GM06990 (cell line): Measurements from ENCODE around the gene KLF9.
A peak's percentile ranks its signal among the peaks of the same experiment; 100 is the strongest.

Experiments
- DNase-seq: peaks from one replicate; pipeline ENCODE4 v3.0.0-alpha.2; 2011; ENCODE audit not compliant: insufficient read length; ENCODE audit errors: extremely low read depth
- H3K27me3 ChIP-seq: replicated peaks from 2 replicates; pipeline ENCODE4 v1.6.0; 2011; ENCODE audit warnings: low read length; ENCODE audit not compliant: control insufficient read depth, insufficient read depth
- H3K36me3 ChIP-seq: 2 replicates; pipeline ENCODE4 v1.5.1; 2011; ENCODE audit warnings: low read length; ENCODE audit not compliant: control insufficient read depth, insufficient read depth
- H3K4me3 ChIP-seq: replicated peaks from 2 replicates; pipeline ENCODE4 v1.5.1; 2011; ENCODE audit warnings: low read depth, mild to moderate bottlenecking, control low read depth, low read length
- TF ChIP-seq, protein P1 (sequence below): IDR thresholded peaks from 2 replicates; pipeline ENCODE4 v1.5.1; 2011; ENCODE audit warnings: low read length, control low read depth, mild to moderate bottlenecking, inconsistent platforms; ENCODE audit not compliant: insufficient read depth, poor library complexity, severe bottlenecking

Gene KLF9

DNA sequence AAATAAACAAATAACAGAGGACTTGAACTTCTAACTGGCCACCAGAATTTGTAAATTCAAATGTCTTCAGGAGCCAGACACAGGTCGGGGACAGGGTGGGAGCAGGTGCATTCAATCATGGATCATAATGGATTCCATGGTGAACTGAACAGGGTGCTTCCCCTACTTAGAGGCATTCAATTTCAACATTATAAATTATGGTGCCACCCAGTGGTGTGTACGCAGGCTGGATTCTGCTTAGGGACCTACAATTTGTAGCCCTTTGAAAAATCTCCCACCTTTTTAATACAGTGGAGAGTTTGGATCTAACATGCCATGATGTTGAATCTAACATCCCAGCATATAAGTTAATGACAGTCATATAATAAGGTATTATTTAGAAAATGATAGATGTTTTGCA is 22.3 kb downstream of the KLF9 start:
- TF ChIP-seq, protein P1, sequence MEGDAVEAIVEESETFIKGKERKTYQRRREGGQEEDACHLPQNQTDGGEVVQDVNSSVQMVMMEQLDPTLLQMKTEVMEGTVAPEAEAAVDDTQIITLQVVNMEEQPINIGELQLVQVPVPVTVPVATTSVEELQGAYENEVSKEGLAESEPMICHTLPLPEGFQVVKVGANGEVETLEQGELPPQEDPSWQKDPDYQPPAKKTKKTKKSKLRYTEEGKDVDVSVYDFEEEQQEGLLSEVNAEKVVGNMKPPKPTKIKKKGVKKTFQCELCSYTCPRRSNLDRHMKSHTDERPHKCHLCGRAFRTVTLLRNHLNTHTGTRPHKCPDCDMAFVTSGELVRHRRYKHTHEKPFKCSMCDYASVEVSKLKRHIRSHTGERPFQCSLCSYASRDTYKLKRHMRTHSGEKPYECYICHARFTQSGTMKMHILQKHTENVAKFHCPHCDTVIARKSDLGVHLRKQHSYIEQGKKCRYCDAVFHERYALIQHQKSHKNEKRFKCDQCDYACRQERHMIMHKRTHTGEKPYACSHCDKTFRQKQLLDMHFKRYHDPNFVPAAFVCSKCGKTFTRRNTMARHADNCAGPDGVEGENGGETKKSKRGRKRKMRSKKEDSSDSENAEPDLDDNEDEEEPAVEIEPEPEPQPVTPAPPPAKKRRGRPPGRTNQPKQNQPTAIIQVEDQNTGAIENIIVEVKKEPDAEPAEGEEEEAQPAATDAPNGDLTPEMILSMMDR = peak; percentile 29
- H3K4me3 ChIP-seq = no peak overlapping the region
- DNase-seq = no peak

DNA sequence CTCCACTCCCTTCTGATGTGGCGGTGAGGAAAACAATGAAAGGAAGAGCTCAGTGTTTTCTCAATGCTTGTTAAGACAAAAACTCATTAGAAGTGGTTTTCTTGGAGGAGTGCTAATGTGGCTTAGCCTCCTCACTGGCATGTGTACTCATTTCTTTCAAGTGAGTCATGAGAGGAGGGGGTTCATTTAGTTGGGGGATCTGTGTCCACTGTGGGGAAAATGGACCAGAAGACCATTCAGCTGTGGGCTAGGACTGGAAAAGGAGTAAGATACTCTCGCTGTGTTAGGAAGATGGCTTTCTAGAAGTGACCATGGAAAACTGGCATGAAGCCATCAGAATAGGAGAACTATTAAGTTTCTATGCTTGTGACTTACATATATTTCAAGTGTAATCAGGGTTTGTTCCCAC is 23.5 kb downstream of the KLF9 start:
- no peak overlapping the region for H3K4me3 ChIP-seq
- no peaks in the 10 kb centered on the region for H3K27me3 ChIP-seq
- no peak for DNase-seq
- TF ChIP-seq, protein P1 = no peak
- H3K36me3 ChIP-seq = no peaks in the 10 kb centered on the region

More for the DNA sequence above, 22.3 kb downstream of the KLF9 start:
- H3K36me3 ChIP-seq = no peaks in the 10 kb centered on the region
- no peaks in the 10 kb centered on the region for H3K27me3 ChIP-seq

DNA sequence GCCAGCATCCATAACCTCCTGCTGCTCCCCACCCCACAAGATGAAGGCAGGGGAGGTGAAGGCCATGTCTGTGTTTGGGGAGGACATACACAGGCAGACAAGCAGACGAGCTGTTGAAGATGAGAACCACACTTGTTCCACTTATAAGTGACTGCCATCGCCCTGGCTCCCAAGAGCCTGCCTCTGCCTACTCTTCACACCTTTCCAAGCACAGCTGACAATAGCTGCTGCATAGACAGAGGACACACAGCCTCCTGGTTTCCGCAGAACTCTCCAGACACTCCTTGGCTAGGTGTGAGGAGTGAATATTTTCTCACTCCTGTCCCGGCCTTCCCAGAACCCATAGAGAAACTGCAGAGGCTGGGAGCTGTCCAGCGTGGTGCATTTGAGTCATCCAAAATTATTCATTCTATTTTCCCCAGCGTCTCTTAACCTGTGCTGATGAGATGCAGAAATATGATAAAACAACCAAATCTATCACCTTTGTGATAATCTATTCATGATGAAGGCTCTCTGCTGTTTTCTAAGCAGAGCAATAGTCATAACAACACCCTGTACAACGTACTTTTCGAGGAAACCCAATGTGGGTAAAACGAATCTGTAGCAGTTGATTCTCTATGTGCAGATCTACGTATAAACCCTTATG is 24.7 kb downstream of the KLF9 start:
- TF ChIP-seq, protein P1 = no peak
- Histone ChIP-seq H3K36me3 (no peaks in the 10 kb centered on the region), H3K27me3 (no peaks in the 10 kb centered on the region), H3K4me3 (no peak overlapping the region)
- no peak for DNase-seq

DNA sequence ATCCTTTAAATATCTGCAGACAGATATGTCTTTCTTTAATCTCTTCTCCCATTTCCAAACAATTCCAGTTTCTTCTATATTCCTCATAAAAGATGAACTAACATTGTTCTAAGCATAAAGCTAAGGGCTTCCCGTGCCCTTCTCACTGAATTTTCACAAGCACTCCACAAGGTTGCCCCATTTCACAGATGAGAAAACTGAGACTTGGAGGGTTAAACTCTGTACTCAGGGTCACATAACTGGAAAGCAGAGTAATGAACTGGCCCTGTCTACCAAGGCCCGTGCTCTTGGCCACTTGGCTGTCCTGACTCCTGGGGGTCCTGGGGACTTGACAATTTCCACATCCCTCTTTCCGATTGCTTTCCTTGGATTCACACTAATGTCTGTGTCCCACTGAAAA is 25.3 kb downstream of the KLF9 start:
- Histone ChIP-seq H3K4me3 (no peak overlapping the region), H3K27me3 (no peaks in the 10 kb centered on the region), H3K36me3 (no peaks in the 10 kb centered on the region)
- TF ChIP-seq, protein P1 = no peak
- no peak for DNase-seq

DNA sequence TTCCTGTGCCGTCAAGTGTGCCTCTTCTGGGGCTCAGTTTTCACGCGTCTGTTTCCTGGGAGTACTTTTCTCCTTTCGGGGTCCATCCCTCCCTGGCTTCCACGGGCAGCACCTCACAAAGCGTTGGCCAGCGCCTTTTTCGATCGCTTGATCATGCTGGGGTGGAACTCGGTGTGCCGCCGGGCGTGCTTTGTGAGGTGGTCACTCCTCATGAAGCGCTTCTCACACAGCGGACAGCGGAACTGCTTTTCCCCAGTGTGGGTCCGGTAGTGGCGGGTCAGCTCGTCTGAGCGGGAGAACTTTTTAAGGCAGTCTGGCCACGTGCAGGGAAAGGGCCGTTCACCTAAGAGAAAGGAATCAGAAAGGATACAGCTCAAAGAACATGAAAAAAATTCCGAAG is 26.8 kb downstream of the KLF9 start:
- no peak for DNase-seq
- H3K27me3 ChIP-seq = no peaks in the 10 kb centered on the region
- no peaks in the 10 kb centered on the region for H3K36me3 ChIP-seq
- TF ChIP-seq, protein P1 = no peak
- H3K4me3 ChIP-seq = no peak overlapping the region

DNA sequence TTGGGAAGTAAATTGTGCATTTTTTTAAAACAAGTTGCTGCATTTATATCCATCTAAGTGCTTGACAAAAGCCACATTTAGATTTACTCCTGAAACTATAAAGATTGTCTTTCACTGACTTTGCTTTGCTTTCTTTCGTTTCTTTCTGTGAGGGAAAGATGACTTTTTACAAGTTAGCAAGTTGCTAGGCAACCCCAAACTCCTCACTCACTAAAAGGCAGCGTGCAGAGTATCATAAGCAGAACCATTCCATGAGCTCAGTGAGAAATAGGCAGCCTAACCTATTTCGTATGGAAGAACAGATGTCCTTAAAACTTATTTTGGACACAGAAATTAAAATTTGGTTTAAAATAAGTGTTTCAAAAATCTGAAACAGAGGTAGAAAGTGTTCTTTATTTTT is 29.0 kb downstream of the KLF9 start:
- Histone ChIP-seq H3K27me3 (no peaks in the 10 kb centered on the region), H3K36me3 (no peaks in the 10 kb centered on the region), H3K4me3 (no peak overlapping the region)
- TF ChIP-seq, protein P1 = no peak
- no peak for DNase-seq
